Panc1 (cell line): ENCODE measurements around the gene ADCY3. TPM values are rescaled to one million over a fixed set of nuclear protein-coding genes. Genes with fewer than 3 reads are reported as not detected.

Source experiments
- ATAC-seq: fragments of 200-7000 bp; cut with Tn5 transposase; 2 replicates; pipeline ENCODE4 v1.9.1; 2020; ENCODE audit warnings: mild to moderate bottlenecking, moderate library complexity
- BruUV-seq: library from RNA; stranded (reverse); fragments of 400-500 nt; replicated peaks from 2 replicates; lab custom pipeline; 2021; lab: Mats Ljungman, UMichigan
- CTCF ChIA-PET: fragments of 300-600 bp; sonication (Branson Sonifier 250); formaldehyde crosslinking; loops from one replicate; lab custom pipeline; 2022; ENCODE audit warnings: antibody characterized with exemption; lab: Charles Lee
- POLR2A ChIA-PET: fragments of 300-600 bp; sonication (Branson Sonifier 250); formaldehyde crosslinking; loops from one replicate; lab custom pipeline; 2022; ENCODE audit warnings: antibody characterized with exemption; lab: Charles Lee
- DNase-seq: peaks from one replicate; pipeline ENCODE4 v3.0.0-alpha.2; 2010; ENCODE audit warnings: low read depth, low spot score
- H3K27ac ChIP-seq: 2 replicates; pipeline ENCODE4 v1.5.1; 2011; ENCODE audit warnings: mild to moderate bottlenecking, low read length, inconsistent platforms
- H3K27me3 ChIP-seq: fragments of 200-500 bp; sonication (Bioruptor generic); 2 replicates; pipeline ENCODE4 v1.6.0; 2014; ENCODE audit warnings: low read length, inconsistent platforms; ENCODE audit not compliant: control insufficient read depth, insufficient read depth
- H3K36me3 ChIP-seq: fragments of 200-500 bp; sonication (Bioruptor generic); 2 replicates; pipeline ENCODE4 v1.5.1; 2014; ENCODE audit warnings: inconsistent platforms, mild to moderate bottlenecking, low read length, moderate library complexity; ENCODE audit not compliant: control insufficient read depth, insufficient read depth
- H3K4me1 ChIP-seq: 2 replicates; pipeline ENCODE4 v1.5.1; 2011; ENCODE audit warnings: inconsistent platforms, mild to moderate bottlenecking, low read length, moderate library complexity; ENCODE audit not compliant: control insufficient read depth, insufficient read depth
- H3K4me3 ChIP-seq, 2 experiments: 2 replicates each; pipeline ENCODE4 v1.5.1; 2011 to 2012; ENCODE audit warnings: low read depth in 2 of 2, low read length in 2 of 2, mild to moderate bottlenecking in 2 of 2, inconsistent platforms in 1 of 2, moderate library complexity in 1 of 2
- H3K9me3 ChIP-seq: fragments of 200-500 bp; sonication (Bioruptor generic); 2 replicates; pipeline ENCODE4 v1.5.1; 2014; ENCODE audit warnings: low read depth, mild to moderate bottlenecking, inconsistent platforms, low read length, moderate library complexity; ENCODE audit not compliant: control insufficient read depth, insufficient read depth
- POLR2AphosphoS5 ChIP-seq: IDR thresholded peaks from 2 replicates; pipeline ENCODE4 v1.6.1; 2012; ENCODE audit warnings: mild to moderate bottlenecking, low read depth, low read length, moderate library complexity
- REST ChIP-seq, 2 experiments: IDR thresholded peaks; 2 replicates each; pipeline ENCODE4 v1.6.1; 2011 to 2012; ENCODE audit warnings: low read depth in 2 of 2, control low read depth in 1 of 2, low read length in 1 of 2, mild to moderate bottlenecking in 1 of 2, moderate library complexity in 1 of 2; ENCODE audit not compliant: insufficient read depth in 1 of 2
- SIN3A ChIP-seq: IDR thresholded peaks from 2 replicates; pipeline ENCODE4 v1.6.1; 2012; ENCODE audit warnings: low read depth, mild to moderate bottlenecking, low read length, moderate library complexity, borderline replicate concordance; ENCODE audit not compliant: insufficient read depth
- TCF7L2 ChIP-seq: IDR thresholded peaks from 2 replicates; pipeline ENCODE4 v1.6.1; 2011; ENCODE audit warnings: mild to moderate bottlenecking, low read depth, low read length, inconsistent platforms
- in situ Hi-C: cut with HindIII; loops from 2 replicates; pipeline ENCODE4 v1.10.0; 2016; ENCODE audit warnings: low sequenced_read_pairs, low pct_unique_long_range_greater_than_20kb
- intact Hi-C: fragments of 100-400 bp; cut with micrococcal nuclease; formaldehyde crosslinking; loops from one replicate; pipeline ENCODE4 v1.10.0; 2022; ENCODE audit not compliant: unreplicated experiment
- total RNA-seq: library from RNA; stranded (reverse); gene quantifications from one replicate; pipeline ENCODE4 v1.2.1, GENCODE V29; 2021; ENCODE audit not compliant: unreplicated experiment
- TF ChIP-seq, protein P1 (sequence below): fragments of 450-650 bp; IDR thresholded peaks from 2 replicates; pipeline ENCODE4 v1.5.1; 2017; ENCODE audit warnings: mild to moderate bottlenecking

The ADCY3 gene
- total RNA-seq, 1 experiment from 2014 or later: 34.1 TPM

DNA sequence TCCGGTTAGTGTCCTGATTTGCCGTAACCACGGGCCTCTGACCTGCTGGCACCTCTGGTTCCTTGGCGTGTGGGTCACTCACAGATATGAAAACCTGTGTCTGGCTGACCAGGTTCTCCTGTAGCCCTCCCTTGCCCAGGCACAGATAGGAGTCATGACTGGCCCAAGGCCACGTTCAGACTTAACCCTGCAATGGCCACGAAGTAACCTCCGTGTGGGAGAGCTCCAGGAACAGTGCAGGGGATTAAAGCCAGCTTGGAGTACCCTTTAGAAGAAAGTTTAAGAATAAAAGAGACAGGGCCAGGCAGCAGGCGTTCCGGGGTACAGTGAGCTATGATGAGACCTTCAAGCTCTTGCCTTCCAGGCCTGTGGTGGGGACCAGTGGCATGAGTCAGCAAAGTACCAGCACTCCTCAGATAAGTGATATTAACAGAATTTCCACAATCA, 101.3 kb downstream of the ADCY3 start:
- DNase-seq: no peak
- ChIA-PET CTCF (interaction anchor here (0.6 kb wide), 1 partner anchor 481 kb away, joined by 7 read pairs; no protein-coding TSS in a partner anchor), POLR2A (interaction anchor here (0.6 kb wide), 1 partner anchor 311 kb away, joined by 7 read pairs; no protein-coding TSS in a partner anchor)
- in situ Hi-C loops (no loop called here), intact Hi-C loops (no loop called here)
- ATAC-seq: no peak
- H3K36me3 ChIP-seq: peaks cover 21% of the 10 kb centered on the region
- H3K27ac ChIP-seq: no peak overlapping the region; the same call in 1 of the 2 replicates
- no peaks in the 10 kb centered on the region for H3K4me1 ChIP-seq
- TF ChIP-seq TCF7L2 (no peak), REST (IDR thresholded peaks at IDR 0.05; ENCODE audit: insufficient read depth in 1 of 2, low read depth in 2 of 2, low read length in 1 of 2) (no peak), SIN3A (no peak), POLR2AphosphoS5 (no peak)
- TF ChIP-seq, protein P1, sequence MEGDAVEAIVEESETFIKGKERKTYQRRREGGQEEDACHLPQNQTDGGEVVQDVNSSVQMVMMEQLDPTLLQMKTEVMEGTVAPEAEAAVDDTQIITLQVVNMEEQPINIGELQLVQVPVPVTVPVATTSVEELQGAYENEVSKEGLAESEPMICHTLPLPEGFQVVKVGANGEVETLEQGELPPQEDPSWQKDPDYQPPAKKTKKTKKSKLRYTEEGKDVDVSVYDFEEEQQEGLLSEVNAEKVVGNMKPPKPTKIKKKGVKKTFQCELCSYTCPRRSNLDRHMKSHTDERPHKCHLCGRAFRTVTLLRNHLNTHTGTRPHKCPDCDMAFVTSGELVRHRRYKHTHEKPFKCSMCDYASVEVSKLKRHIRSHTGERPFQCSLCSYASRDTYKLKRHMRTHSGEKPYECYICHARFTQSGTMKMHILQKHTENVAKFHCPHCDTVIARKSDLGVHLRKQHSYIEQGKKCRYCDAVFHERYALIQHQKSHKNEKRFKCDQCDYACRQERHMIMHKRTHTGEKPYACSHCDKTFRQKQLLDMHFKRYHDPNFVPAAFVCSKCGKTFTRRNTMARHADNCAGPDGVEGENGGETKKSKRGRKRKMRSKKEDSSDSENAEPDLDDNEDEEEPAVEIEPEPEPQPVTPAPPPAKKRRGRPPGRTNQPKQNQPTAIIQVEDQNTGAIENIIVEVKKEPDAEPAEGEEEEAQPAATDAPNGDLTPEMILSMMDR: no peak
- H3K9me3 ChIP-seq: no peaks in the 10 kb centered on the region
- no TSS peak for BruUV-seq
- no peaks in the 10 kb centered on the region for H3K27me3 ChIP-seq
- H3K4me3 ChIP-seq: no peak overlapping the region

- no peaks in the 10 kb centered on the region for H3K27me3 ChIP-seq
- ATAC-seq: no peak
- TF ChIP-seq POLR2AphosphoS5 (no peak), TCF7L2 (no peak), REST (IDR thresholded peaks at IDR 0.05; ENCODE audit: insufficient read depth in 1 of 2, low read depth in 2 of 2, low read length in 1 of 2) (no peak), SIN3A (no peak)
- TF ChIP-seq, protein P1: no peak
- DNase-seq: no peak
- CTCF ChIA-PET: no interaction called here
- peaks cover 21% of the 10 kb centered on the region for H3K36me3 ChIP-seq
- H3K9me3 ChIP-seq: no peaks in the 10 kb centered on the region
- intact Hi-C loops (no loop called here), in situ Hi-C loops (no loop called here)
- no TSS peak for BruUV-seq
- POLR2A ChIA-PET: no interaction called here
- no peak overlapping the region for H3K4me3 ChIP-seq
- H3K27ac ChIP-seq: no peak overlapping the region
- no peaks in the 10 kb centered on the region for H3K4me1 ChIP-seq
Measured at GRCh38 chr2:24816884-24817283, 103.2 kb downstream of the ADCY3 start.
